ENCODE data around the gene ZBP1.
"Not testable (repeated sequence)": the region's sequence is repeated elsewhere in the genome, so short reads cannot be mapped to it uniquely, and the experiment has no call there.

ZBP1 gene

DNA sequence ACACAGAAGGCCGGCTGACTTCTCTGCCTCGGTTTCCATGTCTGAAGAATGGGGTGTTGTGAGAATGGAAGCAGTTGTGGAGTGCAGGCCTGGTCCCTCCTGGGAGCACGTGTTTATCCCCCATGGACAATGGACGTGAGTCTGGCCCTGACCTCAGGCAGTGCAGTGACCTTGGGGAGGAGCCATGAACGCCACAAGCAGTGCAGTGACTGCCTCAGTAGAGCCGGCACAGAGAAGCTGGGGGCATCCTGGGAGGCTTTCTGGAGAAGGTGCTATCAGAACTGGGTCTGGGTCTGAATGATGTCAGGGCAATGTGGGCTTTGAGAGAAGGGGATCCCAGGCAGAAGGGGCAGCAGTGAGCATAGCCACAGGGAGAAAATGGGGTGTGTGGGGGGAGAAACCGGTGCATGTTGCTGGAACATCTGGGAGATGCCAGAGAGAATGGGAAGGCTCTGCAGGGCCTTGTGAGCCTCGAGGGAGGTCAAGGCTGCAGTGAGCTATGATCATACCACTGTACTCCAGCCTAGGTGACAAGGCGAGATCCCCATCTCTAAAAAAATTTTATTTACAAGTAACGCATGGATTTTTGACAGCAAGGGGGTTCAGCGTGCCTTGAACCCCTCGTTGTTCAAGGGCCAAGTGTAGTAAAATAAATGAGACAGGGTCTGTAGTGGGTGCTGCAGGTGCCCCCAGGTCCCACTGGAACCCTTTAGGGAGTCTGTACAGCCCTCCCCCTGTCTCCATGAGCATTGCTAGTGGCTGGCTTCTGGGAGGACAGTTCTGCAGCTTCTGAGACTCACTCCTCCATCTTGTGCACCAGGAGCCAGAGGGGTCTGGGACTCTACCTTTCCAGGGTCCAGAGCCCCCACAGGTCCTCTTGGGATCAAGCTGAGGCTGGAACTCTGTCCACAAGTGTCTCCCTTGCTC is 27.0 kb upstream of the ZBP1 start:
- no peak for DNase-seq (ENCODE audit: low read depth in 2 of 2)

DNA sequence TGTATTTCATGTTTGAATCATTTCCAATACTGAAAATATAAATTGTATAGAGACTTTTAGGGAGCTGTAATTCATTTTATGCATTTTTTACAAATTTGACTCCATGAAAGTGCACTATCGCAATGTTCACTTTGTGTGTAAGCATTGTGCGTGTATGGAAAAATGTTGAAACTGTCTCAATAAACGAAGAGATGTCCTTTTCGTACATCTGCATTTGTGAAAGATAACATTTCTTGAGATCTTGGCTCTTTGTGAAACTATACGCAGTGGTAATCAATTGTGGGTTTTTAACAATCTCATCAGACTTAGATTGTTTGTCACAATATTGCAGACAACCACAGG is 18.6 kb upstream of the ZBP1 start:
- DNase-seq (ENCODE audit: low read depth in 2 of 2): no peak

DNA sequence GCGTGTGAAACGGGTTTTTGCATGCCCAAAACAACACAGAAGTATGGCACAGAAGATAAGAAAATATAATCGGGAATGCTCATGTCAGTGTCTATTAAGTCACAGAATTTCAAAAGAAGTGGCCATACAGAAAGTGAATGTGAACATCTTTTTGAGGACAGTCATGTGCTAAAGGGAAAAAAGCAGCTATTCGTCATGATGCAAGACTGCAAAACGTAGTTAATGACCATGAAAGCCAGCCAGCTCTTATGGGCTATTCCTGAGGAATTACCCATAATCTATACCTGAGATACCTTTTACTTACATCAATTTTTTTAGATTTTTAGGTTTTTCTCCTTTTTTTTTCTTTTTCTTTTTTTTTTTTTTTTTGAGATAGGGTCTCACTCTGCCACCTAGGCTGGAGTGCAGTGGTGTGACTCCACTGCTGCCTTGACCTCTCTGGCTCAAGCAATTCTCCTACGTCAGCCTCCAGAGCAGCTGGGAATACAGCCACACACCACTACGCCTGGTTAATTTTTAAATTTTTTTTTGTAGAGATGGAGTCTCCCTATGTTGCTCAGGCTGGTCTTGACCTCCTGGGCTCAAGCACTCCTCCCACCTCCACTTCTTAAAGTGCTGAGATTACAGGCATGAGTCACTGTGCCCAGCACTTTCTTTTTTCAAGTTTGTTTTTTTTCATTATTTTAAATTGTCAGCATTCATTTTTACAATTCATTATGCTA is 18.1 kb upstream of the ZBP1 start:
- DNase-seq (ENCODE audit: low read depth in 2 of 2): no peak

DNA sequence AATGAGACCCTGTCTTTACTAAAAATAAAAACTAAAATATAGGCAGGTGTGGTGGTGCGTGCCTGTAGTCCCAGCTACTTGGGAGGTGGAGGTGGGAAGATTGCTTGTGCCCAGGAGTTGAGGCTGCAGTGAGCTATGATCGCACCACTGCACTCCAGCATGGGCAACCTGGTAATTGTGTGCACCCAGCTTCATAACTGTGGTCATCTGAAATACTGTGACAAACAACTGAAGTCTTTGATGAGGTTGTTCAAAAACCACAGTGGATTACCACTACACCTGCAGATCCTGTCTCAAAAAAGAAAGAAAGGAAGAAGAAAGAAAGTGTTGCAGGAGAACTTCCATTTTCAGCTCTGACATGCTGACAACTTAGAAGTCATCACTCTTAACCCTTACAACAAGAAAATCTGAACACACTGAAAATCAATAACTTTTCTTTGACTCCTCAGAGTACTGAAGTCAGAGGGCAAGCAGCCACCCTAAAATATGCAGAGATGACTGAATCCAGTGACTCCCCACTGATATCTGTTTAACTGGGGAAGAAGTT is 13.8 kb upstream of the ZBP1 start:
- no peak for DNase-seq (ENCODE audit: low read depth in 2 of 2)

DNA sequence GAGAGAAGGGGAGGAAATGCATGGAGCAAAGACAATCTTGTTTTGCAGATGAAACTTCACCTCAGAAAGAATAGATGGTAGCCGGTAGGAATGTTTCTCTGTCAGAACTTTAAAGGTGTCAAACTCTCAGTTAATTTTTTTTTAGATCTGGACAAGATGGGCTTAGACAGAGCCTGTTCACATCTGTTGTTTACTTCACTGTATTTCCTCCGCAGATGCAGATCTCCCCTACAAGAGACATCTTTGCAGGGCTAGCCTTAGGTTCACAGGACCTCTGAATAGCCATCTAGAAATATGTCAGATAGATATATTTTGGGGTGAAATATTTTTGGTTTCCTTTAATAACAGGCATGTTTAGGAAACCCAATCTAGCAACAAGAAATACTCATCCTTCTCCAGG is 12.1 kb upstream of the ZBP1 start:
- DNase-seq (ENCODE audit: low read depth in 2 of 2): no peak

DNA sequence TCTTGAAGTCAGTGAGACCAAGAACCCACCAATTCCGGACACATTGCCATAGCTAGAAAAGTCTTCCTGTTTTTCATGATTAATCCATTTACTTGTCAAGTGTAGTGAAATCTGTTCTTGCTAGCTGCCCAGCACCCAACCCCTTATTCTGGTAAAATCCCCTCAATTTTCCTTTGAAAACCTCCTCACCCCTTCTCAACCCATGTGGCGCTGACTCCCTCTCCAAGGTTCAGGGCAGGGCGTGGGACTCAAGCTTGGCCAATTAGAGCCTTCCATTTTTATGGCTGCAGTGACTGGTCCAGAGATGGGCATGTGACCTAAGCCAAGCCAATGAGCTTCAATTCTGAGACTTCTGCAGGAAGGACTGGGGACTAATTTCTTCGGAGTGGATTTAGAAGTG is 9.8 kb upstream of the ZBP1 start:
- DNase-seq (ENCODE audit: low read depth in 2 of 2): no peak

DNA sequence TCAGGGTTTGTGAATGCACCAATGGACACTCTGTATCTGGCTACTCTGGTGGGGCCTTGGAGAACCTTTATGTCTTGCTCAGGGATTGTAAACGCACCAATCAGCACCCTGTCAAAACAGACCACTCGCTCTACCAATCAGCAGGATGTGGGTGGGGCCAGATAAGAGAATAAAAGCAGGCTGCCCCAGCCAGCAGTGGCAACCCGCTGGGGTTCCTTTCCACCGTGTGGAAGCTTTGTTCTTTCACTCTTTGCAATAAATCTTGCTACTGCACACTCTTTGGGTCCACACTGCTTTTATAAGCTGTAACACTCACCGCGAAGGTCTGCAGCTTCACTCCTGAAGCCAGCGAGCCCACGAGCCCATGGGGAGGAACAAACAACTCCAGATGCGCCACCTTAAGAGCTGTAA is 9.3 kb upstream of the ZBP1 start:
- DNase-seq (ENCODE audit: low read depth in 2 of 2): not testable (repeated sequence)

DNA sequence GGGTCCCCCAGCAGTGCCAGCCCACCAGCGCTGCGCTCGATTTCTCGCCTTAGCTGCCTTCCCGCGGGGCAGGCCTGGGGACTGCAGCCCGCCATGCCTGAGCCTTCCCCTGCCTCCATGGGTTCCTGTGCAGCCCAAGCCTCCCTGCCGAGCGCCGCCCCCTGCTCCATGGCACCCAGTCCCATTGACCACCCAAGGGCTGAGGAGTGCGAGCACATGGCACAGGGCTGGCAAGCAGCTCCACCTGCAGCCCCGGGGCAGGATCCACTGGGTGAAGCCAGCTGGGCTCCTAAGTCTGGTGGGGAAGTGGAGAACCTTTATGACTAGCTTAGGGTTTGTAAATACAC is 8.7 kb upstream of the ZBP1 start:
- not testable (repeated sequence) for DNase-seq (ENCODE audit: low read depth in 2 of 2)

DNA sequence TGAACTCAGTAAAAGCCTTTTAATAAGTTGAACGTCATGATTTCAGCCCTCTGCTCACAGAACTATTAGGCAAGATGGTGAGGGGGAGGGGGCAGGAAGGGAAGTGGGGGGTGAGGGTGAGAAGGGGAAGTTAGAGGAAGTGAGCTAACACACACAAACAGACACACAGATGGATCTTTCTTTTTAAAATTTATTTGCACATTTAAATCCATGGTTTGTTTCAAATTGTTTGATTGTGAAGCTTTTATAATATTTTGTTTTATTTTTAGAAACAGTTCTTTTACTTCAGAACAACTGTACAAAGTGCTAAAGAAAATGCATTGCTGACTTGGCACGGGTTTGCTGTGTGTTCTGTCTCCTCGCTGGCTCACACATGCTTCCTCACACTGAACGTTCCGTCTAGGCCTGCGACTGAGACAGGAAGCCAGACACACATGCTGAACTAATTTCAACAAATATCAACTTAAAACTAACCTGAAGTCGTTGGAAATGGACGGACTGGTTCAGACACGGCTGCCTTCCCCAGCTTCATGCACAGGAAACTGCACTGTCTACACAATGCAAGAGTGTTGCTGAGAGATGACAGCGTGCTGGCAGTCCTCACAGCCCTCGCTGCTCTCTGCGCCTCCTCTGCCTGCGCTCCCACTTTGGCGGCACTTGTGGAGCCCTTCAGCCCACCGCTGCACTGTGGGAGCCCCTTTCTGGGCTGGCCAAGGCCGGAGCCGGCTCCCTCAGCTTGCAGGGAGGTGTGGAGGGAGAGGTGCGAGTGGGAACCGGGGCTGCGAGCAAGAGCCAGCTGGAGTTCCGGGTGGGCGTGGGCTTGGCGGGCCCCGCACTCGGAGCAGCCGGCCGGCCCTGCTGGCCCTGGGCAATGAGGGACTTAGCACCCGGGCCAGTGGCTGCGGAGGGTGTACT is 8.1 kb upstream of the ZBP1 start:
- DNase-seq (ENCODE audit: low read depth in 2 of 2): no peak

DNA sequence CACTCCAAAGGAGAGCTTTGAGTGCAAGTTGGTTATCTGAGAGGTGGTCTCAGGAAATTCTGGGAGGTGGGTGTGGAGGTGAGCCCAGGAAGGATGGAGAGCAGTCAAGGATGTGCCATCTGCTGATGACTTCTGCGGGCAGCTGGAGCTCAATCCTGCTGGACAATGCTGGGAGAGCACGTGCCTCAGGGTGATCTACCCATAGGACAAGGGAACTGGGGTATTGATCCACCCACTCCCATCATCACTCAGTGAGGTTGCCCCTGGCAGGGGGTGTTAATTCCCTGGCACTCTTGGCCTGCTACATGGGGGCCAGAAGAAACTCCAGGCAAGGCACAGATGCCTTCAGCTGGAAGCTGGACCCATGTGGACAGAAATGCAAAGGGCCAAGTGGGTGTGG is 7.1 kb upstream of the ZBP1 start:
- DNase-seq (ENCODE audit: low read depth in 2 of 2): no peak

DNA sequence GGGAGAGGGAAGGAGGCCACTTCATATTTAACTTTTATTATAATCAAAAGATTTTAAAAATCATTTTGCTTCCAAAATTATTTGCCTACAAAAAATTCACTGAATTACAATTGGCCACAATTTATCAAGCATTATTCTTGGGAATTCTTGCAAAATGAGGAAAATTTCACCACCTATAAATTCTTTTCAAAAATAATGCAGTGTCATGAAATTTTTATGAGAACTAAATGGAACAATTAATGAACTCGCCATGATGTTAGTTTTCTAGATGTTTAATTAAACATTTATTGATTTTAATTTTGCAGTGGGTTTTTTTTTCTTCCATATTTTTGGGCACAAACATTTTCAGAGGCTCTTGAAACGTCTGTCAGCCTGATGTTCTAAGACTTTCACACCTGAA is 5.8 kb upstream of the ZBP1 start:
- no peak for DNase-seq (ENCODE audit: low read depth in 2 of 2)

DNA sequence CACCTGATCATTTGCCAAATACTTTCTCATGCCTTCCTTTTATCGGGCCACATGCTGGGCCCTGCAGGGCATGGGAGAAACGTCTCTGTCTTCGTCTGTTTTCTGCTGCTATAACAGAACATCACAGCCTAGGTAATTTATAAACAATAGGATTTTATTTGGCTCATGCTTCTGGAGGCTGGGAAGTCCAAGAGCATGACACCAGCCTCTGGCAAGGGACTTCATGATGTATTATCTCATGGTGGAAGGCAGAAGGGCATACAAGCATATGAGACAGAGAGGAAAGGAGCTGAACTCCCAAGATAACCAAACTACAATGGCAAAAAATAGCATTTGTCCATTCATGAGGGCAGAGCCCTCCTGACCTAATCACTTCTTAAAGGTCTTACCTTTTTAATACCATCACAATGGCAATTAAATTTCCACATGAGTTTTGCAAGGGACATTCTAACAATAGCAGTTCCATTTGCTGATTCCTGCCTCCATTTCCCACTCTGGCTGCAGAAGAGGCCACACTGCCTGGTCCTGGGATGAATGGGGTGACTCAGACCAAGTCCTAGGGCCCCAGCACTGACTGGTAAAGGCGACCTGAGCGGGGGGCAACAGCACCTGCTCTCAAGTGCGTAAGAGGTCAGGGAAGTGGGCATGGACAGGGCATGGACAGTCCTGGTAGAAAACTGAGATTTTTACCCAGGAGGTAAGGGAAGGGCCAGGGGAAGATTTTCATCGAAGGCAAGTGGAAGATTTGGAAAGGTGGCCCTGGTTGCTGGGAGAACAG is 5.1 kb upstream of the ZBP1 start:
- DNase-seq (ENCODE audit: low read depth in 2 of 2): no peak

DNA sequence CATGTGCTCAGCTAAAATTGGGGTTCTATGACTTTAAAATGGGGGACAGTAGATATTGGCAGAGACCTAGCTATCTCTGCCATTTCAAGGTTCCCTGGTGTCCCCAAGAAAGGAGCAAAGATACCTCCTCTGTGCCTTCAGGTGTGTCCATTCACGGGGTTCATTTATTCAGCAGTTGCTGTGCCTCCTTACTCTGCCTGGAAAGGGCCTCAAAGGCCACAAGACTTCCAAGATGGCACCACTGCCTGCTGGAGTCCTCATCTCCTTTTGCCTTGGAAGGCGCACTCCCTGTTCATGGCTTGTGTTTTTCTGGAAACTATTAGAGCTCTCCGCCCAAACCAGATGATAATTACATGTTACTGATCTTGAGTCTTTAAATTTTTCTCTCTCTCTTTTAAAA is 3.9 kb upstream of the ZBP1 start:
- DNase-seq (ENCODE audit: low read depth in 2 of 2): no peak

DNA sequence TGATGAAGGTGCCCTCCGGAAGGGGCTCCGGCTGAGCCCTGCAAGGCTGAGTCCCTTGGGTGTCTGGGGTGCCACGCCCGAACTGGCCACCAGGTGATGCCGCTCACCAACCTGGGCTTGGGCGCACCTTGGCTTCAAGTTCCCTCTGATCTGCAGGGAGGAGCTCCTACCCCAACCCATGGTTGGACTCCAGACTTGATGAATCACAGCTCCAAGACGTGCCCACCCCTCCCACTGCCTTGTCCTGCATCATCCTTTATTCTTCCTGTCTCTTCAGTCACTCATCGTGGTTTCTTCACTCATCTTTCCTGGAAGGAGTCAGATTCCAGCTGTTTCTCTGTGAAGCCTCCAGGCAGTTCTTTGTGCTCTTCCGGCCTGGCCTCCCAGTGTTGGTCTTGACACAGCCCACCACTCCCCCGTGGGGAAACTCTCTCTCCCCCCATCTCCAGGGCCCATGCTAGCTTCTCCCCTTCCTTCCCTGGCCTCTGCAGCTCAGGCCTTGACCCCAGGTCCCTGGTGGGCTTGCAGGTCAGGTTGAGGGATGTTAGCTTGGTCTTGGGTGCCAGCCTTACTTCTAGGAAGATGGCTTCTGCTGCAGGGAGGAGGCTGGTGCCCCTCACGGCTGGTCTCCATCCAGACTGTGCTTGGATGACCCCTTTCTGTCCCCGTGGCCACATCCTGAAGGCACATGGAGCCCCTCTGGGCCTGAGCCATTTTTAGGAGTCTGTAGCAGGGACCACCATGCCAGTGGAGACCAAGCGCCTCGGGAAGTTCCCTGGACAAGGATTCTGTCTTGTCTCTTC is 2.6 kb upstream of the ZBP1 start:
- DNase-seq (ENCODE audit: low read depth in 2 of 2): peak in 1 of 2 donors; percentile 65

DNA sequence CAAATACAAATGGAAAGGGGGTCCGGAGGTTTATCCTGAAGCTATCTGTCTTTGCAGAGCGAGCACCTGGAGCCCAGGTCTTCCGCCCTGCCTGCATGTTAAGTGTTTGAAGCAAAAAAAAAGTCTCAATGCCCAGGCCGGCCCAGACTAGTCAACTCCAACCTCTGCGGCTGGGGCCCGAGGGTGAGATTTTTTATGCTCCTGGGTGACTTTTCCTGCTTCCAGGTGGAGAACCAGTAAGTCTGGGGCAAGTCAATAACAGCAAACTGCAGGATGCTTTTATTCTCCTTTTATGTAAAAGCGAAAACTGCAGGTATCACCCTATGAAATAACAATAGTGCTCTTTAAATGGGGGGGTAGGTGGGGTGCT is 2.0 kb upstream of the ZBP1 start:
- no peak for DNase-seq (ENCODE audit: low read depth in 2 of 2)

DNA sequence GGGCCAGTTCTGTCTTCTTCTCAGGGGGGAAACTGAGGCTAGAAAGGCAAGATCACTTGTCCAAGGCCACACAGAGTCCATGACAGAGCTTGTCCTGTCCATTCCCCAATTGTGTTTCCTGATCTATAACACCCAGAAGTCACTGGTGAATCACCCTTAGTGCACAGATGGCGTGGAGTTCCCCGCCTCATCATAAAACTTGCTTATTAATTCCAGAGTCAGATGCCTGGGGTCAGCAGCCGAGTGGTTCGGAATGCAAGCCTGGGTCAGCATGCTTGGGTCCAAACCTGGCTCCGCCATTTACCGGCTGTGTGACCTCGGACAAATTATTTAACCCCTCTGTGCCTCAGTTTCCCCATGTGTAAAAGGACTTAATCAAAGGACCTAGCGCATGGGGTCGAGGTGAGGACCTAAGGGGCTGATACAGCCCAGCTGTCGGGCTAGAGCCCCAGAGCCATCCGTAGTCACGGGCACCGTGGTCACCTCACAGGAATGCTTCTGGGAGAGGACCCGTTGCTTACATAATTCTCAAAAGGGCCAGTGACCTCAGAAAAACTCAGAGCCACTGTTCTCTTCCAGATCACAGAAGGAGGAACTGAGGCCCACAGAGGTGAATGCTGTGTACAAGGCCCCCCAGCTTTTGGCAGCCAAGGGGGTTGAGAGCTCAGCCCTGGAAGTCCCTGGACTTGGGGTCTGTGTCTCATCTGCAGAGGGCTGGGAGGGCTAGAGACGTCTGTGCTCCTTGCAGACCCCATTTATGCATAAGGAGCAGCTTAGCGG is 1.4 kb upstream of the ZBP1 start:
- no peak for DNase-seq (ENCODE audit: low read depth in 2 of 2)

DNA sequence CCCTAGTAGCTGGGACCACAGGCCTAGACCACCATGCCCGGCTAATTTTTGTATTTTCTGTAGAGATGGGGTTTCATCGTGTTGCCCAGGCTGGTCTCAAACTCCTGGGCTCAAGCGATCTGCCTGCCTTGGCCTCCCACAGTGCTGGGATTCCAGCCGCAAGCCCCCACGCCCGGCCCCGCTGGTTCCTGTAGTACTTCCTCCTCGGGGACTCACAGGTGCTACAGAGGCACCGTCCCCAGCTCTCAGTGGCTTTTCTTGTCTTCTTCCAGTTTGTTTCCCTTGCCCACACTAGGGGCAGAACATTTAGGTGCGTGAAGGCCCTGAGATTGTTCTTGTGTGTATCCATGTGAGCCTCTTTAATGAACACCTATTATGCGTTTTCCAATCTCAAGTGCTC is 773 bp upstream of the ZBP1 start:
- DNase-seq (ENCODE audit: low read depth in 2 of 2): no peak

DNA sequence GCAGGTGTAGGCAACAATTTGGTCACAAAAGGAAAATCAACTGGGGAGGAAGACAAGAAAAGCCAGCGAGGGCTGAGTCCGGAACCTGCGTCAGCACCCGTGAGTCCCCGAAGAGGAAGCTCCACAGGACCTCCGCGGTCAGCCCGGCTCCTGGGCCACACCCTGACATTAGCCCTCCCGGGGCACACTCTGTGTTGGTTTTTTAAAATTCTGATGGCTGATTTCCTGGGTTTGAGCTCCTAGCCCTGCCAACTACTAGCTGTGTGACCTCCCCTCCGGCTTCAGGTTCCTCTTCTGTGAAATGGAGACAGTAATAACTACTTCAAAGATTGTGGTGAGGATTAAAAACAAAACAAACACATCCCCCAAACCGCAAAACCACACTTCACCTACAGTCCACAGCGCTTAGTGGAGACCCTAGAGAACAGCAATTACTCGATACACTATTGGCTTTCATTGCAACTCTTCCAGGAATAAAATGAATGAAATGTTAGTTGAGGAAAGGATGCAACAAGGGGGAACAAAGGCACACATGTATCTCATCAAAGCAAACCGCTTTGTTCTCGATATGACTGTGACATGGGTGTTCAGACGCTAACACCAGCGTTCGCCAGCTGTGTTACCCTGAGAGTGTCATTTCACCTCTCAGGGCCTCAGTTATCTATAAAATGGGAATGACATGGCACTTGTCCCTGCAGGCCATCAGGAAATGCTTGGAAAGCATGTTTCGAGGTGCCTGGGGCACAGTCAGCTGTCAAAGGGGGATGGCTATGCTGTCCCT is 985 bp downstream of the ZBP1 start:
- DNase-seq (ENCODE audit: low read depth in 2 of 2): peak; percentile 46 to 47

DNA sequence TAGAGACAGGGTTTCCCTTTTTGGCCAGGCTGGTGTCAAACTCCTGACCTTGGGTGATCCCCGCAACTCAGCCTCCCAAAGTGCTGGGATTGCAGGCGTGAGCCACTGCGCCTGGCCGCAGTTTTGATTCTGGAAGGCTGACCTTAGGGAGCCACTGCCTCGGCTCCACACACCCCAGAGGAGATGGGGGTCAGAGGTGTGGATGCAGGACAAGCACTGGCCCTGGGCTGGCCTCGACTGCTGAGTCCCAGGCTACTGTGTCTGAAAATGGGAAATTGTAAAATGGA is 1.5 kb downstream of the ZBP1 start:
- DNase-seq (ENCODE audit: low read depth in 2 of 2): no peak

All from stimulated activated CD8-positive, alpha-beta memory T cell treated with anti-CD3 and anti-CD28 coated beads, Interleukin-2, amount 100 ng/mL, for 48 hours (primary cell).